Nucleus accumbens (tissue), 56 donors: ENCODE measurements around the gene NRGN.

ENCODE experiments used
- DNase-seq, 56 donors: peaks; one replicate each; lab custom pipeline; 2025; lab: John Stamatoyannopoulos, UW

The NRGN gene

DNA sequence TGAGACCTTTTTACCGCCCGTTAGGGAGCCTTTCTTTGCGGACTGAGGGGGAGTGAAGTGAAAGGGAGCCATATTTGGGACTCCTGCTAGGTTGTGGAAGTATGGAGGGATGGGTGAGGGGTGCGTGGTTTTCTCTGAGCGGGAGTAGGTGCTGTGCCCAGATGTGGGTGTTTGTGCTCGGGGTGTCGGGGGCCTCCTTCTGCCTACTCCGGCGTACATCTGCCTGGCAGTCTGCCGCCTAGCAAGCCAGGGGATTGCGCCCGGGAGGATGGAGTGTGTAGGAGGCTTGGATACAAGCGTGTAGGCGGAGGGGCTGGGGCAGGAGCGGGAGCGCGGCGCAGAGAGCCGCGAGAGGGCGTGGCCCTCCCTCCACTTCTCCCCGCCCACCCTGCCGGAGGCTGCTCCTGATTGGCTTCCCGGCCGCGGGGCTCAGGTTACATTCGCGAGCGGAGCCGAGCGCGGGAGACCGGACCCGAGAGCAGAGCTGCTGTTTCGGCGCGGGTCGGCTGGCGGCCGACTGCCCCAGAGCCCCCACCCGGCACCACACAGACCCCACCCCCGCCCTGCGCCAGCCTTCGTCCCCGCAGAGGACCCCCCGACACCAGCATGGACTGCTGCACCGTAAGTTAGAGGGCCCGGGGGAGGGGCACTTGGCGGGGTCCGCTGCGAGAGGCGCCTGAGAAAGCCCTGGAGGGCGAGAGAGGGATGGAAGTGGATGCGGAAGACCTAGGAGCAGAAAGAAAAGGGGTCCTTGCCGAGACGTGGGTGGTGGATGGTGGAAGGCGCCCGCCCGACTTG is at the start of gene NRGN:
Gene NRGN, plus strand, starts transcription at position 464 of the 798 bp plus-strand sequence. Its CDS starts 143 bp downstream, at position 607.
- peak in 53 of 56 donors; percentile 5 to 91 (median 67) for DNase-seq

DNA sequence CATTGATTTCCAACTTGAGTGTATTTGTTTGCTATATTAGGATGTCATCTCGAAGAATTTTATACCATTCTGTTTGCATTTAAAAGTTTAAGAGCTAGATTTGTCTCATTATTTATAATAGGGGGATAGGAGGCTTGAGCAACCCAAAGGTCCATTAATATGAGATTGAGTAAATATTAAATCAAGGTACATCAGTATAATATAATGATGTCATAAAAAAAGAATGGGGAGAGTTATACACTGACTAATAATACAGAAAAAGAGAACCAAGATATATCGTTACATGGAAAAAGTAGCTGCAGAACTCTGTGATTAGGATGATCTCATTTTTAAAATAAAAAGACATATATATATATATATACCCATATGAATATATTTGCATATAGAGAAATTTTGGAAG is 46.6 kb upstream of the NRGN start:
- DNase-seq = no peak

DNA sequence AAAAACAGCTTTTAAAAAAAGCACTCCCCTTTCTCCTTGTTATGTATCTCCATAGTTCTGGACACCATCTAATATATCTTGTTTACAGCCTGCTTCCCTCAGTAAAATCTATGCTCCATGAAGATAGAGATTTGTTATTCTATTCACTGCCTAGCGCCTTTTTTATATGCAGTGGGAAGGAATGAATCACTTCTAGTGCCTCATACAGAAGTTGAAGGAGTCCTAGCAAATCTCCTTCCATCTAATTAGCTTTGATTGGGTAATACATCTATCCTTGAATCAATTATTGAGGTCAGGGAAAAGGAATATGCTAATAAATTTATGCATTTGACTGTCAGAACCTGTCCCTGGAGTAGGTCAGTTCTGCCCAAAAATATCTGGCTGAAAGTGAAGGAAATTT is 40.2 kb upstream of the NRGN start:
- DNase-seq = no peak

- no peak for DNase-seq
Measured at GRCh38 chr11:124700028-124700427, 39.7 kb upstream of the NRGN start.

DNA sequence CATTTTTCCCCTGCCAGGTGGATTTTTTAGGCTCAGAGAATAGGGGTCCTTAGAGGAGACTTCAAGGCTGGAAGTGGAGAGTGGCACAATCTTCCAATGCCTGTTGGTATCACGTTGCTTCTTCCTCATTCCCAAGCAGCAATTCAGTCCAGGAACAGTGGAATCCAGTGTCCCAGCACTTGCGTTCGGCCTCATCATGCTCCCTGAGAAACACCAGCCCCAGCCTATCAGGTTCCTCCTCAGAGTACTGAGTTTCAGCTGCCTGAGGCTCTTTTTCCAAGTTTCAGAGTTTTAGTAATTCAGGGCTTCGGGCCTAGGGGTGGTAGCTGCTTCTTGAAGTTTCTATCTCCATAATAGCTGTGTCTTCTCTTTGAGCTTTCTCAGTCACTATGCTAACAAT is 31.9 kb upstream of the NRGN start:
- no peak for DNase-seq

- DNase-seq = no peak
Measured at GRCh38 chr11:124712392-124712791, 27.4 kb upstream of the NRGN start.

DNA sequence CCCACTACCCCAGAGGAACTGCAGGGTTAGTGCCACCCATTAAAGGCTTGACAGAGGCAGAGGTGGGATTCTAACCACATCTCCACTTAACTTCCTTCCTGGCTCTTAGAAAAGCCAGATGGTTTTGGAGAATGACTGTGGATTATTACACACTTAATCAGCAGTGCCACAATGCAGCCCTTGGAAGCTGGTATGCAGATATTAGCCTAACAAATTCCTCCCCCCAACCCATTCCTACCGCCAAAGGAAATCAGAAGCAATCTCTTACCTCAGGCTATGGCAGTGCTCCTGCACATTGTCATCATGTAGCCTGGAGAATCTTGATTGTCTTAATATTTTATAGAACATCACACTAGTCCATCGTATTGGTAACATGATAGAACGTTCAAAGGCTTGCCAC is 23.2 kb upstream of the NRGN start:
- DNase-seq = no peak

DNA sequence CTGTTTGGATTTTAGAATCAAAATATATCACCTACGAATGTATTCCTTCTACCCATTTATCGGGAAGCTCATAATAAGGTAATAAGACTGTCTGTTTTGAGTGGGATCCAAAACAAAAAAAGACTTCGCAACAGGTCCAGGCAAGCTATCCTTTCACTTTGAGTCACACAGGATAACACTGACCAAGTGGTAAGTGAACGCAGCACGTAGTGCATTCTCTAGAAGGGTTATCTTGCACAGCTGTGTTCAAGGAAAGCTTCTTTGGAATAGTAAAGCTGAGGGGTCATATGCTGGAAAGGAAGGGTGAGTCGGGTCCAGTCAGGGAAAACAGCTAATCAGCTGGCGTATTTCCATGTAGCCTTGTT is 22.3 kb upstream of the NRGN start:
- DNase-seq = no peak

GRCh38 chr11:124717786-124718651 is 21.7 kb upstream of the NRGN start:
- peak in 1 of 56 donors; percentile 8 for DNase-seq

DNA sequence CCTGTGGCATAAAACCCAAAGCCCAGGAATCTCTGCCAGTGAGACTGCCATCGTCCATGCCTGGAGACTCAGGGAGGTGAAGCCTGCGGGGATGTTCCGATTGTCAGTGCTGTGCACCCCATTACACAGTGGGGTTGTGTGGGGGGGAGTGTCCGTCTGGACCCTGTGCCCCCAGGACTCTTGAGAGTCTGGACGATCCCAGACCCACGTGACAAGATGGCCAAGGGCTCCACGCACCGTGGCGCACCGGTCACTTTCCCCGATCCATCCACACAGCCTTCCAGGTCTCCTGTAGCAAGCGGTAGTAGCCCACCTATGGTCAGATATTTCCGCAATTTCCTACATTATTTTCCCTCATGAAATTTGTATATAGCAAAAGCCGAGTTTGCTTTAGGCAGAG is 20.9 kb upstream of the NRGN start:
- no peak for DNase-seq

DNA sequence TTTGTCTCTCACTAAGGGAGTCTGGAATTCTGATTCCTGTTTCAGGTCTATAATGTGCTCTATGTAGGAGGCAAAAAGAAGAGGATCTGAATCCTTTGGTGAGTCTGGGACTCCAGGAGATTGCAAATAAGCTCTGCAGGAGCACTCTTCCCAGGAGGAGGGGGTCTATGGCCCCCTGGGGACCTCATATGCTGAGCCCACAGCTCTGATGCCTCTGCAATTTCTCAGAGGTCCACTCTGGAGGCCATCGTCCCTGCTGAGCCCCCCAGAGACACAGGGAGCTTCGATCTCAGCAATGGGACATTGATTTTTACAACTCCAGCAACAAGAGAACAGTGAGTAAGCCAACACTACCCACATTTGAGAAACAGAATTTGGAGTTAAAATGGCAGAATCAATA is 20.2 kb upstream of the NRGN start:
- DNase-seq = no peak

- no peak for DNase-seq
Measured at GRCh38 chr11:124722176-124722575, 17.6 kb upstream of the NRGN start.

DNA sequence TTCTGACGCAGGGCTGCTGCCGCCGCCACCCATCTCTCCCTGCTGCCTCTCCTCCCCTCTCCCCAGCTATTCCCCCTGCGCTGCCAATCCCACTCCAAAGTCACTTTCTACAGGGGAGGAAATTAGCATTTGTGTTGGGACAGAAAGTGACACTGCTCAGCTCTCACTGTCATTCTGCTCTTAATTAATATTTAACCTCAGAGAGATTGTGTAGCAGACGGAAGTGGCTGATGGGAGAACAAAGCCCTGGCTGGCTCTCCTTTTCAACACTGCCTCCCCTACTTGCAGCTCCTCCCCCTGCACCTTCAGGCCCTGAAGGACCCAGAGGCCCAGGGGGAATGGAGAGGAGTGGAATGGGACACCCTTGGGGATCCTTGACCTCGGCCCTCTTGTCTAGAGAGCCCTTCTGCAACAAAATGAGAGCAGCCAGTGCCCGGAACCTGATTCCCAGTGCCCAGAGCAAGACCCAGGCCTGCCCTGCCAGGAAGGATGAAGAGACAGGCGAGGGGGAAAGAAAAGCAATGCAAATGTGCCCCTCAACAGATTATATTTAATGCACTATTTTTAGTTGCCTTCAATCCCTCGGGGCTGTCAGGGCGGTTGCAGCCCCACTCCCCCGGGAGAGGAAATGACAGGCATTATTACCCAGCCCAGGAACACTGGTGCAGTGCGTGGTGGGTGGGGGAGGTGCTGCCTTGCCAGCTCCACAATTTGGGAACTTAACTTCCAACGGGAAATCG is 14.6 kb upstream of the NRGN start:
- peak in 17 of 56 donors; percentile 22 to 67 (median 47) for DNase-seq

DNA sequence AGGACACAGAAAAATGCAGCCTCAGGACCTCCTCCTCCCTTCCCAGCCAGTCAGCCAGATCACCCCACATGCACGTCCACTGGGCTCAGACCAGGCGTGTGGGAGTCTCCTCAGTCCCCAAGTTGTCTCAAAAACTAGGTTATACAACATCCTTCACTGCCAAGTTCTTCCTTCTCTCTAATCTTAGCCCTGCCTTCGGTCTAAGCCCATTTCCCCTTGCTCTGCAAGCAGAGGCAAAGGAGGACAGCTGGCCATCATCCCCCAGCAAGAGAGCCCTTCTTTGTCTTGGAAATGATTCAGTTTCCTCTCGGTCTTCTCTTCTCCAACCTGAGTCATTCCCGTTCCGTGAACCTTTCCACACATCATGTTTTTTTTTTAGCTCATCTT is 14.0 kb upstream of the NRGN start:
- no peak for DNase-seq

- no peak for DNase-seq
Measured at GRCh38 chr11:124727474-124727873, 12.3 kb upstream of the NRGN start.

- no peak for DNase-seq
Measured at GRCh38 chr11:124728134-124728533, 11.6 kb upstream of the NRGN start.

GRCh38 chr11:124729571-124729970 is 10.2 kb upstream of the NRGN start:
- no peak for DNase-seq

GRCh38 chr11:124732230-124732629 is 7.5 kb upstream of the NRGN start:
- DNase-seq = no peak

GRCh38 chr11:124736736-124737135 is 3.0 kb upstream of the NRGN start:
- no peak for DNase-seq

GRCh38 chr11:124737638-124738305 is 2.0 kb upstream of the NRGN start:
- DNase-seq = peak in 4 of 56 donors; percentile 7 to 29 (median 16)
